Skin epidermis (tissue), 12 donors: Measurements from ENCODE around the gene SLC44A1.

ENCODE experiments used
- H3K27ac ChIP-seq, 21 experiments: fragments of 200-600 bp; sonication (generic) in 11 of 21; one replicate each; pipeline ENCODE4 v1.5.0; 2020; ENCODE audit warnings: mild to moderate bottlenecking in 3 of 21, inconsistent platforms in 2 of 21, moderate library complexity in 2 of 21
- H3K4me3 ChIP-seq, 7 experiments: fragments of 200-600 bp; sonication (generic) in 2 of 7; one replicate each; pipeline ENCODE4 v1.5.0; 2020; ENCODE audit warnings: inconsistent platforms in 2 of 7, mild to moderate bottlenecking in 2 of 7, moderate library complexity in 1 of 7

SLC44A1 gene

GRCh38 chr9:105361873-105362272, 117.4 kb downstream of the SLC44A1 start:
- no peak overlapping the region for H3K4me3 ChIP-seq
- H3K27ac ChIP-seq: no peak overlapping the region

- Histone ChIP-seq H3K4me3 (no peak overlapping the region), H3K27ac (no peak overlapping the region)
Observed at GRCh38 chr9:105362470-105362869, 118.0 kb downstream of the SLC44A1 start.

- Histone ChIP-seq H3K4me3 (no peak overlapping the region), H3K27ac (no peak overlapping the region)
Observed at GRCh38 chr9:105363837-105364236, 119.4 kb downstream of the SLC44A1 start.

GRCh38 chr9:105369911-105370310, 125.5 kb downstream of the SLC44A1 start:
- no peak overlapping the region for H3K4me3 ChIP-seq
- H3K27ac ChIP-seq: no peak overlapping the region

- no peak overlapping the region for H3K4me3 ChIP-seq
- H3K27ac ChIP-seq: no peak overlapping the region
Observed at GRCh38 chr9:105373723-105374122, 129.3 kb downstream of the SLC44A1 start.

GRCh38 chr9:105375323-105375722, 130.9 kb downstream of the SLC44A1 start:
- Histone ChIP-seq H3K27ac (no peak overlapping the region), H3K4me3 (no peak overlapping the region)

- Histone ChIP-seq H3K27ac (no peak overlapping the region), H3K4me3 (no peak overlapping the region)
Observed at GRCh38 chr9:105376893-105377292, 132.4 kb downstream of the SLC44A1 start.

GRCh38 chr9:105385381-105385985, 141.0 kb downstream of the SLC44A1 start:
- Histone ChIP-seq H3K27ac (peak overlapping the region in 2 of 21 experiments; percentile 3 to 20), H3K4me3 (peak overlapping the region in 2 of 7 experiments; percentile 9 to 33)

GRCh38 chr9:105389796-105390195, 145.3 kb downstream of the SLC44A1 start:
- H3K4me3 ChIP-seq: no peak overlapping the region
- no peak overlapping the region for H3K27ac ChIP-seq

- Histone ChIP-seq H3K27ac (no peak overlapping the region), H3K4me3 (no peak overlapping the region)
Observed at GRCh38 chr9:105390871-105391270, 146.4 kb downstream of the SLC44A1 start.

GRCh38 chr9:105391288-105391687, 146.8 kb downstream of the SLC44A1 start:
- H3K27ac ChIP-seq: no peak overlapping the region

GRCh38 chr9:105392531-105392930, 148.1 kb downstream of the SLC44A1 start:
- Histone ChIP-seq H3K27ac (no peak overlapping the region), H3K4me3 (no peak overlapping the region)

More at GRCh38 chr9:105391288-105391687, 146.8 kb downstream of the SLC44A1 start:
- no peak overlapping the region for H3K4me3 ChIP-seq

- no peak overlapping the region for H3K27ac ChIP-seq
- no peak overlapping the region for H3K4me3 ChIP-seq
Observed at GRCh38 chr9:105393576-105394344, 149.3 kb downstream of the SLC44A1 start.

- no peak overlapping the region for H3K4me3 ChIP-seq
Observed at GRCh38 chr9:105396441-105396840, 152.0 kb downstream of the SLC44A1 start.

GRCh38 chr9:105396901-105397300, 152.4 kb downstream of the SLC44A1 start:
- Histone ChIP-seq H3K27ac (no peak overlapping the region), H3K4me3 (no peak overlapping the region)

More at GRCh38 chr9:105396441-105396840, 152.0 kb downstream of the SLC44A1 start:
- no peak overlapping the region for H3K27ac ChIP-seq

- H3K27ac ChIP-seq: no peak overlapping the region
- no peak overlapping the region for H3K4me3 ChIP-seq
Observed at GRCh38 chr9:105399117-105399516, 154.7 kb downstream of the SLC44A1 start.

- no peak overlapping the region for H3K27ac ChIP-seq
Observed at GRCh38 chr9:105401651-105402050, 157.2 kb downstream of the SLC44A1 start.

GRCh38 chr9:105403552-105404248, 159.2 kb downstream of the SLC44A1 start:
- H3K4me3 ChIP-seq: no peak overlapping the region
- H3K27ac ChIP-seq: no peak overlapping the region

More at GRCh38 chr9:105401651-105402050, 157.2 kb downstream of the SLC44A1 start:
- no peak overlapping the region for H3K4me3 ChIP-seq

- H3K4me3 ChIP-seq: no peak overlapping the region
- H3K27ac ChIP-seq: no peak overlapping the region
Observed at GRCh38 chr9:105405514-105406131, 161.2 kb downstream of the SLC44A1 start.

GRCh38 chr9:105406369-105406768, 161.9 kb downstream of the SLC44A1 start:
- Histone ChIP-seq H3K4me3 (no peak overlapping the region), H3K27ac (no peak overlapping the region)
